Posterior vena cava (tissue), 2 donors: ENCODE measurements around the gene TTC33. TPM values are rescaled to one million over a fixed set of nuclear protein-coding genes. Genes with fewer than 3 reads are reported as not detected.
"Not testable (repeated sequence)": the region's sequence is repeated elsewhere in the genome, so short reads cannot be mapped to it uniquely, and the experiment has no call there.

Source experiments
- DNase-seq: peaks from one replicate; pipeline ENCODE4 v3.0.0-alpha.2; 2020; ENCODE audit warnings: low spot score
- intact Hi-C, 2 donors: fragments of 100-400 bp; cut with DNase I; formaldehyde crosslinking; loops; one replicate each; pipeline versions ENCODE4 v1.14.1 to v1.14.2; 2022 to 2023
- total RNA-seq, 2 donors: library from RNA; stranded (reverse); fragmentation: NEBNext Ultra II Directional; extraction: Animal tissue kit (Norgen Biotek cat#: 25700); gene quantifications; one replicate each; pipeline ENCODE4 v1.2.1, GENCODE V29; 2021
- donor health status: DM: yes; HTN: yes; CAD: no.
- donor health status: DM: yes; HTN: yes; CAD: no.

The TTC33 gene
- total RNA-seq, 2 donors from 2014 or later = 13.3 to 18.2 TPM

GRCh38 chr5:40734986-40735385 lies 20.8 kb downstream of the TTC33 start:
- no peak for DNase-seq
- intact Hi-C loops = loop anchor here in 1 of 2 donors (10.0 kb wide), 1 partner anchor 1020 kb away; no protein-coding TSS in a partner anchor

GRCh38 chr5:40733879-40734563 lies 21.7 kb downstream of the TTC33 start:
- no peak for DNase-seq
- intact Hi-C loops = loop anchor here in 1 of 2 donors (10.0 kb wide), 1 partner anchor 1019 kb away; no protein-coding TSS in a partner anchor

GRCh38 chr5:40733434-40733833 lies 22.3 kb downstream of the TTC33 start:
- DNase-seq = no peak
- intact Hi-C loops = loop anchor here in 1 of 2 donors (10.0 kb wide), 1 partner anchor 1019 kb away; no protein-coding TSS in a partner anchor

GRCh38 chr5:40722497-40722911 lies 33.3 kb downstream of the TTC33 start:
- intact Hi-C loops, DNase-seq: not testable (repeated sequence)

GRCh38 chr5:40720069-40720468 lies 35.7 kb downstream of the TTC33 start:
- no peak for DNase-seq
- intact Hi-C loops = no loop called here

GRCh38 chr5:40717281-40717680 lies 38.5 kb downstream of the TTC33 start:
- intact Hi-C loops = no loop called here
- no peak for DNase-seq

GRCh38 chr5:40716590-40716989 lies 39.2 kb downstream of the TTC33 start:
- no peak for DNase-seq
- intact Hi-C loops = no loop called here

GRCh38 chr5:40716000-40716399 lies 39.8 kb downstream of the TTC33 start:
- DNase-seq = no peak
- intact Hi-C loops = no loop called here

GRCh38 chr5:40714001-40714400 lies 41.8 kb downstream of the TTC33 start:
- no peak for DNase-seq
- intact Hi-C loops = no loop called here

GRCh38 chr5:40710575-40710974 lies 45.2 kb downstream of the TTC33 start:
- DNase-seq, intact Hi-C loops: not testable (repeated sequence)

- DNase-seq, intact Hi-C loops: not testable (repeated sequence)
Observed at GRCh38 chr5:40705484-40705883, 50.3 kb downstream of the TTC33 start.

- DNase-seq, intact Hi-C loops: not testable (repeated sequence)
Observed at GRCh38 chr5:40702027-40702426, 53.7 kb downstream of the TTC33 start.

- no peak for DNase-seq
- intact Hi-C loops = no loop called here
Observed at GRCh38 chr5:40700116-40700782, 55.5 kb downstream of the TTC33 start.

- no peak for DNase-seq
- intact Hi-C loops = loop anchor here in 1 of 2 donors (10.0 kb wide), 1 partner anchor 980 kb away; no protein-coding TSS in a partner anchor
Observed at GRCh38 chr5:40694433-40694832, 61.3 kb downstream of the TTC33 start.

- DNase-seq = no peak
- intact Hi-C loops = loop anchor here in 1 of 2 donors (10.0 kb wide), 1 partner anchor 977 kb away; no protein-coding TSS in a partner anchor
Observed at GRCh38 chr5:40691894-40692293, 63.9 kb downstream of the TTC33 start.

- intact Hi-C loops = loop anchor here in 1 of 2 donors (10.0 kb wide), 1 partner anchor 975 kb away; no protein-coding TSS in a partner anchor
- DNase-seq = no peak
Observed at GRCh38 chr5:40690267-40690666, 65.5 kb downstream of the TTC33 start.

GRCh38 chr5:40689438-40689837 lies 66.3 kb downstream of the TTC33 start:
- intact Hi-C loops = loop anchor here in 1 of 2 donors (10.0 kb wide), 1 partner anchor 1105 kb away; no protein-coding TSS in a partner anchor
- no peak for DNase-seq

- intact Hi-C loops = loop anchor here in 1 of 2 donors (10.0 kb wide), 1 partner anchor 1104 kb away; no protein-coding TSS in a partner anchor
- no peak for DNase-seq
Observed at GRCh38 chr5:40688996-40689395, 66.8 kb downstream of the TTC33 start.

GRCh38 chr5:40688127-40688761 lies 67.5 kb downstream of the TTC33 start:
- DNase-seq = peak; percentile 91
- intact Hi-C loops = loop anchor here in 1 of 2 donors (10.0 kb wide), 1 partner anchor 1103 kb away; no protein-coding TSS in a partner anchor

- DNase-seq = no peak
- intact Hi-C loops = loop anchor here in 1 of 2 donors (10.0 kb wide), 1 partner anchor 1103 kb away; no protein-coding TSS in a partner anchor
Observed at GRCh38 chr5:40687321-40687720, 68.4 kb downstream of the TTC33 start.
